Smooth muscle cell (in vitro differentiated cells): ENCODE results near the gene BTG2. TPM values are rescaled to one million over a fixed set of nuclear protein-coding genes. Genes with fewer than 3 reads are reported as not detected.
A peak's percentile ranks its signal among the peaks of the same experiment; 100 is the strongest.

Experiments used
- DNase-seq: peaks from one replicate; lab custom pipeline; 2025; ENCODE audit not compliant: unreplicated experiment; lab: John Stamatoyannopoulos, UW
- H2AFZ ChIP-seq: fragments of 200-600 bp; sonication (generic); 2 replicates; pipeline ENCODE4 v1.6.0; 2016; ENCODE audit warnings: antibody characterized with exemption, low read depth, mild to moderate bottlenecking
- H3F3A ChIP-seq: fragments of 200-600 bp; sonication (generic); 2 replicates; pipeline ENCODE4 v1.6.0; 2017; ENCODE audit warnings: antibody characterized with exemption, low read depth
- H3K27ac ChIP-seq: fragments of 200-600 bp; sonication (generic); 2 replicates; pipeline ENCODE4 v1.5.1; 2016; ENCODE audit warnings: low read depth, mild to moderate bottlenecking
- H3K27me3 ChIP-seq: fragments of 200-600 bp; sonication (generic); 2 replicates; pipeline ENCODE4 v1.6.1; 2016; ENCODE audit warnings: low read depth, mild to moderate bottlenecking
- H3K36me3 ChIP-seq: fragments of 200-600 bp; sonication (generic); 2 replicates; pipeline ENCODE4 v1.5.1; 2016; ENCODE audit warnings: low read depth
- H3K4me1 ChIP-seq: fragments of 200-600 bp; sonication (generic); 2 replicates; pipeline ENCODE4 v1.5.1; 2016; ENCODE audit warnings: low read depth
- H3K4me2 ChIP-seq: fragments of 200-600 bp; sonication (generic); 2 replicates; pipeline ENCODE4 v1.6.0; 2016; ENCODE audit warnings: mild to moderate bottlenecking
- H3K4me3 ChIP-seq: fragments of 200-600 bp; sonication (generic); 2 replicates; pipeline ENCODE4 v1.5.1; 2016; ENCODE audit warnings: mild to moderate bottlenecking
- H3K79me2 ChIP-seq: fragments of 200-600 bp; sonication (generic); 2 replicates; pipeline ENCODE4 v1.6.0; 2016; ENCODE audit warnings: low read depth, mild to moderate bottlenecking
- H3K9ac ChIP-seq: fragments of 200-600 bp; sonication (generic); 2 replicates; pipeline ENCODE4 v1.6.0; 2016; ENCODE audit warnings: low read depth
- H3K9me3 ChIP-seq: fragments of 200-600 bp; sonication (generic); replicated peaks from 2 replicates; pipeline ENCODE4 v1.5.1; 2016; ENCODE audit warnings: low read depth
- H4K20me1 ChIP-seq: fragments of 200-600 bp; sonication (generic); 2 replicates; pipeline ENCODE4 v1.6.0; 2016; ENCODE audit warnings: low read depth
- CTCF ChIP-seq: fragments of 200-600 bp; sonication (generic); IDR thresholded peaks from 2 replicates; pipeline ENCODE4 v1.5.1; 2017; ENCODE audit warnings: borderline replicate concordance, mild to moderate bottlenecking, antibody characterized with exemption; ENCODE audit not compliant: insufficient read depth, poor library complexity, severe bottlenecking
- WGBS: methylation state at CpG from one replicate; pipeline ENCODE4 v1.1.7; 2016; ENCODE audit warnings: low lambda C conversion rate; 5-methylcytosine and 5-hydroxymethylcytosine counted together
- polyA plus RNA-seq: library from polyadenylated mRNA; unstranded; fragments of >200 nt; fragmentation: Nextera tagmentation; extraction: Ambion mirVana; gene quantifications from 2 replicates; pipeline ENCODE4 v1.2.1, GENCODE V29; 2016
- small RNA-seq: library from RNA; depleted of rRNA; stranded (forward); fragments of <200 nt; gene quantifications from one replicate; pipeline ENCODE3, GENCODE V24; 2014
- total RNA-seq: library from RNA; depleted of rRNA; stranded (reverse); fragments of >200 nt; gene quantifications from 2 replicates; pipeline ENCODE4 v1.2.3, GENCODE V29; 2014

Gene BTG2
- total and polyA plus RNA-seq, 2 experiments from 2014 or later, result 80.0 to 93.8 TPM

DNA sequence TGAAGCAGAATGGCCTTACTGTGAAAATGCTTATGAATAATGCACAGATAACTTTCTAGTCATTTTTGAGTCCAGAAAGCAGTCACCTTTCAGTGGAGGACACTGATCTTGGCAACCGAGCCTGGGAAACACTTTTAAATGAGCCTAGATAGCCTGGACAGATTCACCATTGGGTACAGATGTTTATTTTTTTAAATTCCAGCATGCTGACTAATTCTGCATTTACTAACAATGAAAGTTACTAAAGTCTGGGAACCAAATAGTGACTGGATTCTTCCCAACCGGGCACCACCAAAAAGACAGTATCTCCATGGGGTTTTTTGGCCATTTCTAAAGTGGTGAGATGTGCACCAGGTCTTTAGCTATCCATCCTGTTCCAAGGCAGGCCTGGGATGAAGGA, 48.9 kb downstream of the BTG2 start:
- Histone ChIP-seq H3K4me2 (peak overlapping the region; percentile 64), H3K27ac (peak overlapping the region; percentile 93), H3F3A (peaks cover 6% of the 10 kb centered on the region), H3K9ac (peak overlapping the region; percentile 22), H3K79me2 (peaks cover 16% of the 10 kb centered on the region), H2AFZ (no peak overlapping the region), H3K27me3 (no peaks in the 10 kb centered on the region), H4K20me1 (no peaks in the 10 kb centered on the region), H3K9me3 (no peaks in the 10 kb centered on the region), H3K4me3 (no peak overlapping the region), H3K36me3 (no peaks in the 10 kb centered on the region), H3K4me1 (peaks cover 23% of the 10 kb centered on the region)
- 26% methylated on average over 2 of the region's 2 CpGs for WGBS
- DNase-seq, result no peak
- no peak for TF ChIP-seq CTCF

DNA sequence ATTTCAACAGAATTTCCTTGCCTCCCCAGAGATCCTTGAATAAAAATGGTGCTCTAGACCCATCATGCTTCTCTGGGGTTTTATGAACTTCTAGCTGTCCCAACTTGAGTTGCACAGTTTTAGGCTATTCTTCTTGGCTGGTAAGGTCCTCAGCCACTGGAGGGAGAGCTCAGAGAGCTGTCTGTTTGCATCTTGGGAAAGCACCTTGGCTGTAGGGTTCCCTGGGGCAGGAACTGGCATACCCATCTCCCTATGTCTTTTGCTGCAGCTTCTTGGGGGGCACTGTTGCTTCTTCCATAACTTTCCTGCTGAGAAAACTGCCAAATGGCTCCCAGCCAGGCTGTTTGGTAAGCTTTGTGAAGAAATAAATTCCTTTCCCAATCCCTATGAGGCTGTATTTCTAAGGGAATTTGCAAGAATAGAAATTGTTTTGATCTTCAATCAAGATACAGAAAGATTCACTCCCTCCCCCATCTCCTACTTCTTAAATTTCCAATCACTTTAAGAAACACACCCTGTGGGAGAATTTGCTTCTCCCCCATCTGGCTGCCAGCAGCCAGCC, 53.8 kb downstream of the BTG2 start:
- no peaks in the 10 kb centered on the region for H3K79me2 ChIP-seq
- no peak overlapping the region for H3K4me3 ChIP-seq
- H2AFZ ChIP-seq, result no peak overlapping the region
- no peaks in the 10 kb centered on the region for H3K9me3 ChIP-seq
- H3K36me3 ChIP-seq, result no peaks in the 10 kb centered on the region
- H3K27ac ChIP-seq, result no peak overlapping the region
- no peak overlapping the region for H3K9ac ChIP-seq
- TF ChIP-seq CTCF, result no peak
- peaks cover 15% of the 10 kb centered on the region for H3F3A ChIP-seq
- H3K4me2 ChIP-seq, result no peak overlapping the region
- DNase-seq, result no peak
- H4K20me1 ChIP-seq, result no peaks in the 10 kb centered on the region
- H3K4me1 ChIP-seq, result peaks cover 26% of the 10 kb centered on the region
- no peaks in the 10 kb centered on the region for H3K27me3 ChIP-seq

Small RNA genes lying within 50 kb of the gene (small RNA-seq; reads per million reads assigned to genes)
- gene AL359837.1, result not detected
- not detected for gene RNU6-487P

Other genes with a start within 250 kb of the BTG2 start
- gene MYOG, start 219.5 kb upstream of the BTG2 start, total RNA-seq, result not detected in 2 replicates
- 0.41 TPM in 1 of 2 replicates, not detected in the other for gene MYOG, start 219.5 kb upstream of the BTG2 start, polyA plus RNA-seq
- 7.7 and 16.0 TPM in 2 replicates for gene ADORA1, start 177.8 kb upstream of the BTG2 start, total RNA-seq
- gene ADORA1, start 177.8 kb upstream of the BTG2 start, polyA plus RNA-seq, result 18.0 and 18.5 TPM in 2 replicates
- 0.67 TPM in 1 of 2 replicates, not detected in the other for gene MYBPH, start 129.7 kb upstream of the BTG2 start, total RNA-seq
- 0.51 and 1.7 TPM in 2 replicates for gene MYBPH, start 129.7 kb upstream of the BTG2 start, polyA plus RNA-seq
- 45.4 TPM in 2 replicates for gene CHI3L1, start 118.8 kb upstream of the BTG2 start, total RNA-seq
- gene CHI3L1, start 118.8 kb upstream of the BTG2 start, polyA plus RNA-seq, result 53.6 and 74.7 TPM in 2 replicates
- gene CHIT1, start 75.8 kb upstream of the BTG2 start, total RNA-seq, result 0.04 TPM in 1 of 2 replicates, not detected in the other
- gene CHIT1, start 75.8 kb upstream of the BTG2 start, polyA plus RNA-seq, result not detected in 2 replicates
- 247 and 332 TPM in 2 replicates for gene FMOD, start 45.6 kb downstream of the BTG2 start, total RNA-seq
- 207 and 369 TPM in 2 replicates for gene FMOD, start 45.6 kb downstream of the BTG2 start, polyA plus RNA-seq
- 0.04 and 0.31 TPM in 2 replicates for gene PRELP, start 170.3 kb downstream of the BTG2 start, total RNA-seq
- gene PRELP, start 170.3 kb downstream of the BTG2 start, polyA plus RNA-seq, result 1.6 and 2.1 TPM in 2 replicates
- gene OPTC, start 188.6 kb downstream of the BTG2 start, total RNA-seq, result not detected in 2 replicates
- 0.46 TPM in 1 of 2 replicates, not detected in the other for gene OPTC, start 188.6 kb downstream of the BTG2 start, polyA plus RNA-seq